NCI-H748 (cell line): ENCODE measurements around the gene SWAP70.
"Not testable (repeated sequence)": the region's sequence is repeated elsewhere in the genome, so short reads cannot be mapped to it uniquely, and the experiment has no call there.

Experiments
- DNase-seq: peaks from one replicate; lab custom pipeline; 2025; ENCODE audit not compliant: unreplicated experiment; lab: John Stamatoyannopoulos, UW

SWAP70 gene

GRCh38 chr11:9663699-9664275 lies at the start of gene SWAP70:
TSS of gene SWAP70 (plus strand) at chr11:9664077. CDS start at chr11:9664180, 103 bp downstream.
- DNase-seq: peak; percentile 80

- DNase-seq: no peak
These were observed 48.8 kb upstream of the SWAP70 start for GRCh38 chr11:9615031-9615451.

GRCh38 chr11:9616042-9616675 lies 47.7 kb upstream of the SWAP70 start:
- no peak for DNase-seq

- DNase-seq: no peak
These were observed 47.0 kb upstream of the SWAP70 start for GRCh38 chr11:9616858-9617257.

- DNase-seq: no peak
These were observed 45.9 kb upstream of the SWAP70 start for GRCh38 chr11:9617940-9618339.

- no peak for DNase-seq
These were observed 44.9 kb upstream of the SWAP70 start for GRCh38 chr11:9619004-9619403.

- no peak for DNase-seq
These were observed 43.9 kb upstream of the SWAP70 start for GRCh38 chr11:9619971-9620370.

GRCh38 chr11:9622353-9622752 lies 41.5 kb upstream of the SWAP70 start:
- DNase-seq: not testable (repeated sequence)

- not testable (repeated sequence) for DNase-seq
These were observed 40.8 kb upstream of the SWAP70 start for GRCh38 chr11:9623053-9623452.

GRCh38 chr11:9624448-9624847 lies 39.4 kb upstream of the SWAP70 start:
- no peak for DNase-seq

GRCh38 chr11:9625162-9625561 lies 38.7 kb upstream of the SWAP70 start:
- DNase-seq: no peak

GRCh38 chr11:9625728-9626127 lies 38.1 kb upstream of the SWAP70 start:
- DNase-seq: no peak

GRCh38 chr11:9626496-9627394 lies 37.1 kb upstream of the SWAP70 start:
- DNase-seq: no peak

- no peak for DNase-seq
These were observed 34.8 kb upstream of the SWAP70 start for GRCh38 chr11:9629064-9629463.

- no peak for DNase-seq
These were observed 30.2 kb upstream of the SWAP70 start for GRCh38 chr11:9633679-9634078.

GRCh38 chr11:9636691-9637090 lies 27.2 kb upstream of the SWAP70 start:
- no peak for DNase-seq

GRCh38 chr11:9639099-9639498 lies 24.8 kb upstream of the SWAP70 start:
- DNase-seq: no peak

- no peak for DNase-seq
These were observed 23.9 kb upstream of the SWAP70 start for GRCh38 chr11:9639985-9640384.

GRCh38 chr11:9642894-9643293 lies 21.0 kb upstream of the SWAP70 start:
- no peak for DNase-seq

- DNase-seq: no peak
These were observed 20.1 kb upstream of the SWAP70 start for GRCh38 chr11:9643751-9644150.

GRCh38 chr11:9645881-9646280 lies 18.0 kb upstream of the SWAP70 start:
- no peak for DNase-seq

- DNase-seq: no peak
These were observed 17.6 kb upstream of the SWAP70 start for GRCh38 chr11:9646324-9646723.
